ENCODE results near the gene CRK.

GRCh38 chr17:1454541-1454940 is 1.5 kb downstream of the CRK start:
- TF ChIP-seq CTCF (IDR thresholded peaks at IDR 0.05): no peak
- TF ChIP-seq POLR2AphosphoS5 (IDR thresholded peaks at IDR 0.05): no peak
- TF ChIP-seq POLR2A (IDR thresholded peaks at IDR 0.05): no peak
- no peak for TF ChIP-seq EP300 (IDR thresholded peaks at IDR 0.05)

All from stomach (tissue), 4 donors.